Bronchial epithelial cell (primary cell): ENCODE measurements around the gene CSF3R. TPM values are rescaled to one million over a fixed set of nuclear protein-coding genes. Genes with fewer than 3 reads are reported as not detected.

Experiments
- DNase-seq: peaks from one replicate; pipeline ENCODE4 v3.0.0-alpha.2; 2010; ENCODE audit warnings: low read depth
- FAIRE-seq: peaks from 2 replicates; lab custom pipeline; 2011; peaks lifted over from hg19 to GRCh38; lab: Jason Lieb, UNC
- H3K27me3 ChIP-seq: 2 replicates; pipeline ENCODE4 v1.5.1; 2011; ENCODE audit warnings: low read length; ENCODE audit not compliant: control insufficient read depth, insufficient read depth
- H3K36me3 ChIP-seq: 2 replicates; pipeline ENCODE4 v1.5.1; 2011; ENCODE audit warnings: low read length; ENCODE audit not compliant: control insufficient read depth, insufficient read depth
- H3K4me3 ChIP-seq: 2 replicates; pipeline ENCODE4 v1.5.1; 2011; ENCODE audit warnings: mild to moderate bottlenecking, low read depth, low read length, control low read depth
- total RNA-seq: library from RNA; depleted of rRNA; stranded (reverse); fragments of >200 nt; gene quantifications from 2 replicates; pipeline ENCODE4 v1.2.1, GENCODE V29; 2014
- TF ChIP-seq, protein P1 (sequence below): IDR thresholded peaks from 2 replicates; pipeline ENCODE4 v1.5.1; 2011; ENCODE audit warnings: mild to moderate bottlenecking, moderate library complexity, low read length, control low read depth, inconsistent platforms; ENCODE audit not compliant: insufficient read depth, severe bottlenecking

The CSF3R gene
- total RNA-seq, 1 donor from 2014 or later = 0.79 TPM

DNA sequence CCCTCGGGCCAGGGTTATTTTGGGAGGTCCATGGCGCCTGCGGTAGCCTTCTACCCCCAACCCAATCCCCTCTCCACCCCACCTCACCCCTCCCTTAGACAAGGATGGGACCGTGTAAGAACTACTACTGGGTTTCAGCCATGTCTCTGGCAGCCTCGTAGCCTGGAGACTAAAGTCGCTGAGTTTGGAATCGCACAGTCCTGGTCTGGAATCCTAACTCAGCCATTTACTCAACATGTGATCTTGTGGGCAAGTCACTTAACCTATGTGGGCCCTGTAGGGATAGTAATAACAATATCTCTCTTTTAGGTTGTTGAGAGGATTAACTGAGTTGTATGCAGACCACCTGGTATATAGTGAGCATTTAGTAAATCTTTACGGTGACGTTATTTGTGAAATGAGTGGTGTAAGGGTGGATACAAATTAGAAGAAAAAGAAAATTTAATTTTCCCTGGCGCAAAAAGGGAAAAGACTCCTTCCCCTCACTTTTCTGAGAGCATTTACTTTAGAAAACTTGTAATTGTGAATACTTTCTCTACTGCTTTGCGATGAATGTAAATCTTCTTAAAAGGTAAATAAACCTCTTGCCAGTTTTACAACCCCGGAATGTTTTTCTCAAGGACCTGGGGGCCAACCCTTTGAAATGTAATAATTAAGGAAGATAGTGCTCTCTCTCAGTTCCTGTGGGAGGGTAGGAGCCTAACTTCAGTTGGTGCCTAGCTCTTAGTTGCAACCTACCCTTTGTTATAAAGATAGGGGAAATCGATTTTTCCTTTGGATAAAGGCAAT lies 17.9 kb downstream of the CSF3R start:
- no peak for FAIRE-seq
- Histone ChIP-seq H3K27me3 (no peaks in the 10 kb centered on the region), H3K4me3 (peak overlapping the region; percentile 56), H3K36me3 (peaks cover 10% of the 10 kb centered on the region)
- peak; percentile 29 for DNase-seq
- TF ChIP-seq, protein P1, sequence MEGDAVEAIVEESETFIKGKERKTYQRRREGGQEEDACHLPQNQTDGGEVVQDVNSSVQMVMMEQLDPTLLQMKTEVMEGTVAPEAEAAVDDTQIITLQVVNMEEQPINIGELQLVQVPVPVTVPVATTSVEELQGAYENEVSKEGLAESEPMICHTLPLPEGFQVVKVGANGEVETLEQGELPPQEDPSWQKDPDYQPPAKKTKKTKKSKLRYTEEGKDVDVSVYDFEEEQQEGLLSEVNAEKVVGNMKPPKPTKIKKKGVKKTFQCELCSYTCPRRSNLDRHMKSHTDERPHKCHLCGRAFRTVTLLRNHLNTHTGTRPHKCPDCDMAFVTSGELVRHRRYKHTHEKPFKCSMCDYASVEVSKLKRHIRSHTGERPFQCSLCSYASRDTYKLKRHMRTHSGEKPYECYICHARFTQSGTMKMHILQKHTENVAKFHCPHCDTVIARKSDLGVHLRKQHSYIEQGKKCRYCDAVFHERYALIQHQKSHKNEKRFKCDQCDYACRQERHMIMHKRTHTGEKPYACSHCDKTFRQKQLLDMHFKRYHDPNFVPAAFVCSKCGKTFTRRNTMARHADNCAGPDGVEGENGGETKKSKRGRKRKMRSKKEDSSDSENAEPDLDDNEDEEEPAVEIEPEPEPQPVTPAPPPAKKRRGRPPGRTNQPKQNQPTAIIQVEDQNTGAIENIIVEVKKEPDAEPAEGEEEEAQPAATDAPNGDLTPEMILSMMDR = no peak

DNA sequence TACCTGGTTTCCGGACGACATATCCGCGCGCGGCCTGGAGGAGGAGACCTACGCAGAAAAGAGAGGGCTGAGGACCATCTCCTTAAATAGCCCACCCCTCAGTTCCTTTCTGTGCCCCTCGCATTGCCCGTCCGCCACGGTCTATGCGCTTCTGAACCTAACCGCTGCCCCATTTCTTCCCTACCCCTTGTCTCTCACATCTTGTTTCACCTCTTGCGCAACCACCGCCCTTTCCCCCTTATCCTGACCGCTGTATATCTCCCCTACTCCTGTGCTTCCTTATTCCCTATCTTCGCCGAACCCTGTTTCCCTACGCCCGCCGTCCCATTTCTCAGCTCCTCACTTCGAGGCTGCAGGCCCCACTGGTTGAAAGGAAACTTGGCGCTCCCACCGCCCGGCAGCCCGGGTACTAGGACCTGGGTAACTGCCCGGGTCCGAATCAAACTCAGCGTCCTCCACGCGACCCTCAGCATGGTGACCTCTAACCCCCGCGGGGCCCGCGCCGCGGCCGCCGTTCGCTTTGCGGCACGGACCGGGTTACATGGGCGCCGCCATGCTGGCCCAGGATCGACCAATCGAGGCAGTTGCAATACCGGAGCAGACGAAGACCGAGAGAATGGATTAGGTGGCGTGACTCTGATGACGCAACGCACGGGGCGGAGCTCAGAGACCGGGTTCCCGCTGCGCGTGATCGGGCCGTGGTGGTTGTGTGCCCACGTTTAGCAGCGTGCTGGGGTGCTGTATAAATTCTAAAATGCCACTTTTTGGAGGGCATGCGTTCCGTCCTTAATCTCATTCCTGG lies 18.7 kb downstream of the CSF3R start, which contains the start of gene MRPS15:
TSS of gene MRPS15 (minus strand) at position 582 of the 802 bp plus-strand sequence. CDS start at position 473, 109 bp downstream.
- Histone ChIP-seq H3K27me3 (no peaks in the 10 kb centered on the region), H3K36me3 (peaks cover 10% of the 10 kb centered on the region), H3K4me3 (peak within 1 kb of the TSS; percentile 56)
- FAIRE-seq = no peak
- peak; percentile 84 for DNase-seq
- TF ChIP-seq, protein P1 = no peak

DNA sequence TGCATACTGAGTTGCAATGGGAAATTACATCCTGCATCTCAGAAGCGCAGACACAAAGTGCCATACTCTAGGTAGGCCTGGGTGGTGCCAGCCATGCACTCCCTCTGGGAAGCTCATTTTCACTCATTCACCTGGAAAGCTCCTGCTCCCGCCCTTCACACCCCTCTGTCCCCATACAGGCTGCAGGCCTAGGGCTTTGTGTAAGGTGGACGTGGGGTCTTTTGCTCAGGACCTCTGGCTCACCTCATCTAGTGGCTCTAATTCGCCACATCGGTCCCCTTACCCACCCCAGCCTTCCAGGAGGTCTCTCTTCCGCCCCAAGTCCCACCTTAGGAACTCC lies 19.3 kb downstream of the CSF3R start:
- Histone ChIP-seq H3K27me3 (no peaks in the 10 kb centered on the region), H3K4me3 (peak overlapping the region; percentile 56), H3K36me3 (peaks cover 10% of the 10 kb centered on the region)
- TF ChIP-seq, protein P1 = no peak
- FAIRE-seq (no peak), DNase-seq (no peak)

DNA sequence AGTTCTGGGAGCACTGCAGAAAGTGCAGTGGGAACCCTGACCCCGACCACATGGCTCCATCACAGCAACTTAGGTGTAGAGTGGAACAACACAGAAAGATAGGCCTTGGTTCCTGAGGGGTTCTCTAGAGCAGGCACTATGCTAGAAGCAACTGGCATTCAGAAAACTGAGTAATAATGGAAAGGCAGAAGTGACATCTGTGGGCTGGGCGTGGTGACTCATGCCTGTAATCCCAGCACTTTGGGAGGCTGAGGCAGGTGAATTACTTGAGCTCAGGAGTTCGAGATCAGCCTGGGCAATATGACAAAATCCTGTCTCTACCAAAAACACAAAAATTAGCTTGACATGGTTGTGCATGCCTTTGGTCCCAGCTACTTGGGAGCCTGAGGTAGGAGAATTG lies 23.8 kb downstream of the CSF3R start:
- TF ChIP-seq, protein P1 = no peak
- H3K27me3 ChIP-seq = no peaks in the 10 kb centered on the region
- FAIRE-seq (no peak), DNase-seq (no peak)
- no peak overlapping the region for H3K4me3 ChIP-seq
- H3K36me3 ChIP-seq = peaks cover 21% of the 10 kb centered on the region

DNA sequence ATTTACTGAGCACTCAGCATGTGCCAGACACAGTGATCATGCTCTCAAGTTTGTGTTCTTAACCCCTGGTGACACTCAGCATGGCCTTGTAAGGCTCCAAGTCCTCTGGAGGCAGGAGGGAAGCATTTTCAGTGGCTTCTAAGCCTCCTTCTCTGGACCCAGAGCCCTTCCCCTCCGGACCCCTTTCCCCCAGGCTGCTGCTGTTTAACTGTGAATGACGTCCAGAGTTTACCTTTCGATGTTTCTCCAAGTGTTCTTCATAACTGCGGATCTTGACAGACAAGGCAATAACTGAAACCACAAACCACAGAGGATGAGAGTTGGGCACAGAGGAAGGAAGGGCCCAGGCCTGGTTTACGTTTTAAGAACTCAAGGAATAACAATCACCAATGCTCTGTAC lies 25.0 kb downstream of the CSF3R start:
- no peaks in the 10 kb centered on the region for H3K27me3 ChIP-seq
- H3K4me3 ChIP-seq = no peak overlapping the region
- peaks cover 21% of the 10 kb centered on the region for H3K36me3 ChIP-seq
- FAIRE-seq (peak; percentile 18), DNase-seq (no peak)
- TF ChIP-seq, protein P1 = no peak
